Activated CD8-positive, alpha-beta memory T cell treated with anti-CD3 and anti-CD28 coated beads for 48 hours (primary cell): ENCODE measurements around the gene FLT3LG.

Experiments
- DNase-seq, 3 experiments: peaks; one replicate each; pipeline ENCODE4 v3.0.0-alpha.2; 2020; ENCODE audit warnings: low read depth in 2 of 3, low spot score in 2 of 3

Gene FLT3LG

DNA sequence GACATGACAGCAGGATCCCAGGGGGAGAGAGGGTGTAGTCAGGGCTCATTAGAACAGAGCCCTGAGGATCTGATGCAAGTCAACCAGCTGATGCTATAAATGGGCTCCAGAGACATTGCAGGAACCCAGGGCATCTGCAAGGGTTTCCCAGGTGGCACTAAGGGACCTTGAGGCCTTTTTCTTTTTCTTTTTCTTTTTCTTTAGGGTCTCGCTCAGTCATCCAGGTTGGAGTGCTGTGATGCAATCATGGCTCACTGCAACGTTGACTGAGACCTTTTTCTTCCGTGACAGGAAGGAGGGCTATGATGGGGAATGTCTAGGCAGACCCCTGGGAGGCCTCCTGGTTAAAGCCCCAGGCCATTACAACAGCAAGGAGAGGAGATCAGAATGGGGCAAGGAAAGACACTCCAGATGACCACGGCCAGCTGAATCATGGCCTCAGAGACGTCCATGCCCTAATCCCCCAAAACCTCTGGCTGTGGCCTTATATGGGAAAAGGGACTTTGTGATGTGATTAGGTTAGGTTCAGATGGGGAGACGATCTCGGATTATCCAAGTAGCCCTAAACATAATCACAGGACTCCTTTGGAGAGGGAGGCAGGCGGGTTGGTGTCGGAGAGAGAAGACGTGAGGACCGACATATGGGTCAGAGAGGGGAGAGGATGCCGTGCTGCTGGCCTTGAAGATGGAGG lies 33.9 kb downstream of the FLT3LG start:
- no peak for DNase-seq

DNA sequence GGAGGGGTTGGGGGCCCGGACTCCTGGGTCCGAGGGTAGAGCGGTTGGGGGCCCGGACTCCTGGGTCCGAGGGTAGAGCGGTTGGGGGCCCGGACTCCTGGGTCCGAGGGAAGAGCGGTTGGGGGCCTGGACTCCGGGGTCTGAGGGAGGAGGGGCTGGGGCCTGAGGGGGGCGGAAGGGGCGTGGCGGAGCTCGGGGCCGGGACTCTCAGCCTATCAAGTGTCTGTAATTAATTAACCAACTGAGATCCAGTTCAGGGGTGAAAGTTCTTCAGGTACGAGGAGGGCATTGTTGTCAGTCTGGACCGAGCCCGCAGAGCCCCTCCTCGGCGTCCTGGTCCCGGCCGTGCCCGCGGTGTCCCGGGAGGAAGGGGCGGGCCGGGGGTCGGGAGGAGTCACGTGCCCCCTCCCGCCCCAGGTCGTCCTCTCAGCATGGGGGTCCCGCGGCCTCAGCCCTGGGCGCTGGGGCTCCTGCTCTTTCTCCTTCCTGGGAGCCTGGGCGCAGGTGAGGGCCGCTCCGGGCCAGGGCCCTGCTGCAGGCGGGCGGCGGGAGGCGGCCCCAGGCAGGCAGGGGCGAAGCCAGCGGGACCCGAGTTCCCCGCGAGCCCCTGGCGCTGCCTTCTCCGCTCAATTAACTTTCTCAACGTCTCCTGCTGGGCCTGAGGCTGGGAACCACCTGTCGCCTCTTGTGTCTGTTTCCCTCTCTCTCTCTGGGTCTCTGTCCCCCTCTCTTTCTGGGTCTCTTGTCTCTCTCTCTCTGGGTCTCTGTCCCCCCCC lies 39.1 kb downstream of the FLT3LG start:
- no peak for DNase-seq

DNA sequence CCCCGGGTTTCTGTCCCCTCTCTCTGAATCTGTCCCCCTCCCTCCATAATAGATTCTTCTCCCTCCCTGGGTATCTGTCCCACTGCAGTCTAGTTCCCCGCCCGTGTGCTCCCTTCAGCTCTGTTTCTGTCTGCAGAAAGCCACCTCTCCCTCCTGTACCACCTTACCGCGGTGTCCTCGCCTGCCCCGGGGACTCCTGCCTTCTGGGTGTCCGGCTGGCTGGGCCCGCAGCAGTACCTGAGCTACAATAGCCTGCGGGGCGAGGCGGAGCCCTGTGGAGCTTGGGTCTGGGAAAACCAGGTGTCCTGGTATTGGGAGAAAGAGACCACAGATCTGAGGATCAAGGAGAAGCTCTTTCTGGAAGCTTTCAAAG lies 39.7 kb downstream of the FLT3LG start:
- DNase-seq: no peak

DNA sequence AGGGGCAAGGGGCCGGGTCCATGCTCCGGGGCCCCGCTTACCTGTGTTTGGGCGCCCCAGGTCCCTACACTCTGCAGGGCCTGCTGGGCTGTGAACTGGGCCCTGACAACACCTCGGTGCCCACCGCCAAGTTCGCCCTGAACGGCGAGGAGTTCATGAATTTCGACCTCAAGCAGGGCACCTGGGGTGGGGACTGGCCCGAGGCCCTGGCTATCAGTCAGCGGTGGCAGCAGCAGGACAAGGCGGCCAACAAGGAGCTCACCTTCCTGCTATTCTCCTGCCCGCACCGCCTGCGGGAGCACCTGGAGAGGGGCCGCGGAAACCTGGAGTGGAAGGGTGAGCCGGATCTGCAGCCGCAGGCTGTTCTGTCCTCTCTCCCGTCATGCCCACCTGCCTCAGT lies 40.1 kb downstream of the FLT3LG start:
- no peak for DNase-seq

DNA sequence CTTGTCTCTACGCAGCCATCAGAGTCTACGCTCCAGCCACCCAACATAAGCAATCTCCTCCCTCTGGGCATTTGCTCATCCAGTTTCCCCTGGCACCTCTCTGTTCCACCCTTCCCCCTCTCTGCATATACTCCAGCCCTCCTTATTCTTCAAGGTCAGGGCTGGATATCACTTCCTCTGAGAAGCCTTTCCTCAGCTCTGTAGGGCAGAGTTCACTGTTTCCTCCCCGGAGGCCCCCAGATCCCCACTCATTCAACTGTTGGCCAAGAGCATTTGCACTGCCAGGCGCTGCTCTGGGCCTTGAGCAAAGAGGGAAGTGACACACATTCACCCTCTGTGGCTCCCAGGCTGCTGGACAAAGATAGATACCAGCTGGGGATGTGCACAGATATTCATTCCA lies 41.8 kb downstream of the FLT3LG start:
- no peak for DNase-seq

DNA sequence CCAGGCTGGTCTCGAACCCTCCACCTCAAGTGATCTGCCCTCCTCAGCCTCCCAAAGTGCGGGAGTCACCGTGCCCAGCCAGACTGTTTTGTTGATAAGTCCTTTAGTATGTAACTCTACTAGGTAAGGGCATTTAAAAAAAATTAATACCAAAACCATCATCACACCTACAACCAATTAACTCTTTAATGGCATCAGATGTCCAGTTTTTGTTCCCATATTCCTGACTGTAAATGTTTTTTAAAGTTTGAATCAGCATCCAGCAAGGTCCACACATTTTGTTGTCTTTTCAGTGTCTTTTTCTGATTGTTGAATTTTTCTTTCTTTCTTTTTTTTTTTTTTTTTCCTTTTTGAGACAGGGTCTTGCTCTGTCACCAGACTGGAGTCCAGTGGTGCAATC lies 44.0 kb downstream of the FLT3LG start:
- no peak for DNase-seq

DNA sequence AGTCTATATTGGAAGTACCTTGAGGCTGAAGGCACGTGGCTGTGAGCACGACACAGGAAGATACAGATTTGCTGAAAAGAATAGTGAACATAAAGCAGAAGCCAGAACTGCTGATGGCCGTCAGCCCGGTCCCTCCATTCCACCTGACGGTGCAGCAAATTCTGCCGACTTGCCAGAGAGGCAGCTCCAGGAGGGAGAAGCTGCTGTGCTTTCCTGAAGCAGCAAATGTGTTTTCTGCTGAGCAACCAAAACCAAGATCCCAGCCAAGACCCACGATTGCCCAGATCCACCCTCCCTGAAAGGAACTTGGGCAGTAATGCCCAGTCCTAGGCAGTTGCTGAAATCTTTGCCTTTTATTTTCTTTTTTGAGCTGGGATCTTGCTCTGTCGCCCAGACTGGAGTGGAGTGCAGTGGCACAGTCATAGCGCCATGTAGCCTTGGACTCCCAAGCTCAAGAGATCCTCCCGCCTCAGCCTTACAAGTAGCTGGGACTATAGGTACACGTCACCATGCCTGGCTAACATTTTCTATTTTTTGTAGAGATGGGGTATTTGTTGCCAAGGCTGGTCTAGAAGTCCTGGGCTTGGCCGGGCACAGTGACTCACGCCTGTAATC lies 46.8 kb downstream of the FLT3LG start:
- DNase-seq: no peak

DNA sequence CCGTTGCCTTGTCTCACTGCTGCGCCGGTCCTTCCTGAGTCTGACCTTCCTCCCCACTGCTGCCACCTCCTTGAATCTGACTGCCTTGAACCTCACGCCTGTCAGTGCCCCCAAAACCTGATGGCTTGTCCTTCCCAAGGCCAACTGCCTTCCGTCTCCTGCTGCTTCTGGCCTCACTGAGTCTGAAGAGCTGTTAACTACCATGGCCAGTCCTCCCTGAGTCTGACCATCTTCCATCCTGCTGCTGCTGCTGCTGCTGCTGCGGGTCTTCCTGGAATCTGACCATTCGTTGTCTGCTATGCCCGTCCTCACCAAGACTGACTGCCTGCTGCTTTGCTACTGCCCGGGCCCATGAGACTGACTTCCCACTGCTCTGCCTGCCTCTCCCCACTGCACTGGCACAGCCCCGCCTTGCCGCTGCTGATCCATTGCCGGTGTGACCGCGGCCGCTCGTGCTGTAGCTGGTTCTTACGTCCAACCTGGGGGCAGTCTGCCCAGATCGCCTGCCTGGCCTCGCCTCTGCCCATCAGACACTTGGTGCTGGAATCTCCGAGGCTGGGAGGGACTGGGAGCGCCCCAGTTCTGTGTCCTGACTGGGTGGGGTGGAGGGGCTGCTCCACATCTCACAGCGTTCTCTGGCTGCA lies 50.9 kb downstream of the FLT3LG start:
- no peak for DNase-seq

DNA sequence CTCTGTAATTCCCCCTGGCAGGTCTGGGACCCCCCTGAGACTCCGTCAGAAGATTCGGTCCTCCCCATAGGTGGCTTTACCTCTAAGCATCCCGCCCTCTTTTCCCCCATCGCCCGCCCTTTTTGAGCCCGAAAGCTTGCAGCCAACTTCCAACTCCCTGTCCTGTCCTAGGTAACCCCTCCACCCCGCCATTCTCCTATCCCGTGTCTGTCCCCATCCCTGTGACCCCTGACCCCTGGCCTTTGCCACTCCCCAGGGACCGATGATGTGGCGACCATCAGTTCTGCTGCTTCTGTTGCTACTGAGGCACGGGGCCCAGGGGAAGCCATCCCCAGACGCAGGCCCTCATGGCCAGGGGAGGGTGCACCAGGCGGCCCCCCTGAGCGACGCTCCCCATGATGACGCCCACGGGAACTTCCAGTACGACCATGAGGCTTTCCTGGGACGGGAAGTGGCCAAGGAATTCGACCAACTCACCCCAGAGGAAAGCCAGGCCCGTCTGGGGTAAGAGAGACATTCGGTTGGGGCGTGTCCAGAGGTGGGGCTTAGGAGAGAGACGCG lies 54.3 kb downstream of the FLT3LG start:
- no peak for DNase-seq

DNA sequence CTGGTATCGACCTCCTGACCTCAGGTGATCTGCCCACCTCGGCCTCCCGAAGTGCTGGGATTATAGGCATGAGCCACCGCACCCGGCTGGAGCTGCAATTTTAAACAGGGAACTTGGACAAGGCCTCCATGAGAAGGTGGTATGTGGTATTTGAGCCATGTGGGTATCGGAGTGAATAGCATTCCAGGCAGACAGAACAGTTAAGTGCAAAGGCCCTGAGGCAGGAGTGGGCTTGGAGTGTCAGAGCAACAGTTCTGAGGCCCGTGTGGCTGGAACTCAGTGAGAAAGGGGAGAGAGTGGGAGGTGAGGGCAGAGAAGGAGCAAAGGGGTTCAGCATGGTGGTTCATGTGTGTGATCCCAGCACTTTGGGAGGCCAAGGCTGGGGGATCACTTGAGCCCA lies 56.7 kb downstream of the FLT3LG start:
- no peak for DNase-seq

DNA sequence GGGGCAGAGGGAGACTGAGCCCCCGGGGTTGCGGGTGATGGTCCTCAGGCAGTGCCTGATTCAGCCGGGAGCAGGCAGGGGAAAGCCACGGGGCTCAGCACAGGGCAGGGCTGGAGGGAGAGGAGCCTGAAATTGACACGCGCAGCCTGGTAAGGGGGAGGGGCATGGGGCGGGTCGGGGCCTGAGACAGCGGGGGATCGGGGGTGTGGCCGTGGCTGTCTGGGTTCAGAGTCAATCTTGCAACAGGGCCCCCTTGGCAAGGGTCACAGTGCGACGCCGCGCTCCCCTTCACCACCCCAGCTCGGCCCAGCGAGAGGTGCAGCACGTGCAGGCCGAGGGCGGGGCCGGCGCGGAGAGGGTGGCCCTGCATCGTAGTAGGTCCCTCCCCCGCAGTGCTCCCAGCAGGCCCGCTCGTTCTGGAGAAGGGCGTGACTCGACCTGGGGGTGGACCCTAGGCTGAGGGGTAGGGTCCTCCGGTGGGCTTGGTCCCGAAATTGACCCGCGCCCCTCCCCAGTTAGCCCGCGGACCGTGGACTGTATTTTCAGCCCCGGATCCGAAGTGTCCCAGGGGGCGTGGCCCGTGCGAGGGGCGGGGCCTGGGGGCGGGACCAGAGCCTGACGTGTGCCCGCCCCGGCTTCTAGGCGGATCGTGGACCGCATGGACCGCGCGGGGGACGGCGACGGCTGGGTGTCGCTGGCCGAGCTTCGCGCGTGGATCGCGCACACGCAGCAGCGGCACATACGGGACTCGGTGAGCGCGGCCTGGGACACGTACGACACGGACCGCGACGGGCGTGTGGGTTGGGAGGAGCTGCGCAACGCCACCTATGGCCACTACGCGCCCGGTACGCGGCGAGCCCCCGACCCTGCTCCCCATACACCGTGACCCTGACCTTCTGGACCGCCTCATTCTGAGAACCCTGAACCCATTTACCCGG lies 59.8 kb downstream of the FLT3LG start:
- peak in 2 of 3 experiments; percentile 56 to 91 for DNase-seq

DNA sequence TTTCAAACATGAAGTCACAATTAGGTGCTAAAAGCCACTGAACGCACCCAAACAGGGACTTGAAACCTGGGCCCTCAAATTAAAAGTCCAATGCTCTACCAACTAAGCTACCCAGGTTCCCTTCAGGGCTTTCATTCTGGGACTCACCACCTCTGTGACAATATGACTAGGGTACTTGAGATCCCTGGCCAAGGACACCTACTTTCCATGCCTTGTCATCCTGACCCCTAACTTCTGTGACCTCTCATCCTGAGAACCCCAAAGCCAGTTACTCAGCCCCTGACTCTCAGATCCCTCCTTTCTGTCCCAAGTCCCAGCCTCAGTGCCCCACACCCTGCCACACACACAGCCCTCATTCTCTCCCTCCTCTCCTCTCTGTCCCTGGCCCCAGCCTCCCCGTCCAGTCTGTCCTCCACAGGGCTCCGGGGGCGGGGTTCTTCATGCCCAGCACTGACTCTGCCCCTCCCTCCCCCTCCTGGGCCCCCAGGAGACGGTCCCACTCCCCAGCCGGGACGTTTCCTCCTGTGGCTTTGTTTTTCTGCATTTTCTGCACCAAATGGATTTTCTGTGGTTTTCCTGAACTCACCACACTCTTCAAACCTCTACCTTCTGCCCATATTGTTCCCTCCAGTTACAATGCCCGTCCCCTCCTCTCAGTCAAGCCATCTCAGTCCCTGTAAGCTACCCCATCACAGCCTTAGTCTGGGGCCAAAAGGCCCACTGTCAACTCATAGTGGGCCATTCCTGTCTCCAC lies 60.8 kb downstream of the FLT3LG start:
- no peak for DNase-seq
